ENCODE results near the gene APOBEC3A. TPM values are rescaled to one million over a fixed set of nuclear protein-coding genes. Genes with fewer than 3 reads are reported as not detected.
A peak's percentile ranks its signal among the peaks of the same experiment; 100 is the strongest.
"Not testable (repeated sequence)": the region's sequence is repeated elsewhere in the genome, so short reads cannot be mapped to it uniquely, and the experiment has no call there.

Gene APOBEC3A
- total RNA-seq, 1 donor from 2014 or later = not detected

- DNase-seq (ENCODE audit: low read depth in 2 of 2) = not testable (repeated sequence)
Measured at GRCh38 chr22:38958651-38958943, 1.2 kb downstream of the APOBEC3A start.

- DNase-seq (ENCODE audit: low read depth in 2 of 2) = no peak
Measured at GRCh38 chr22:38959590-38959989, 2.2 kb downstream of the APOBEC3A start.

GRCh38 chr22:38960673-38961072 lies 3.3 kb downstream of the APOBEC3A start:
- not testable (repeated sequence) for DNase-seq (ENCODE audit: low read depth in 2 of 2)

- not testable (repeated sequence) for DNase-seq (ENCODE audit: low read depth in 2 of 2)
Measured at GRCh38 chr22:38963291-38963738, 5.9 kb downstream of the APOBEC3A start.

- DNase-seq (ENCODE audit: low read depth in 2 of 2) = no peak
Measured at GRCh38 chr22:38963872-38964271, 6.5 kb downstream of the APOBEC3A start.

GRCh38 chr22:38964306-38964705 lies 6.9 kb downstream of the APOBEC3A start:
- DNase-seq (ENCODE audit: low read depth in 2 of 2) = no peak

GRCh38 chr22:38964989-38965388 lies 7.6 kb downstream of the APOBEC3A start:
- no peak for DNase-seq (ENCODE audit: low read depth in 2 of 2)

GRCh38 chr22:38965614-38966379 lies 8.4 kb downstream of the APOBEC3A start:
- no peak for DNase-seq (ENCODE audit: low read depth in 2 of 2)

GRCh38 chr22:38966380-38966702 lies 8.9 kb downstream of the APOBEC3A start:
- DNase-seq (ENCODE audit: low read depth in 2 of 2) = no peak

- DNase-seq (ENCODE audit: low read depth in 2 of 2) = no peak
Measured at GRCh38 chr22:38966942-38967341, 9.5 kb downstream of the APOBEC3A start.

GRCh38 chr22:38967451-38968450 lies 10.3 kb downstream of the APOBEC3A start:
- DNase-seq (ENCODE audit: low read depth in 2 of 2) = no peak

- no peak for DNase-seq (ENCODE audit: low read depth in 2 of 2)
Measured at GRCh38 chr22:38968801-38969200, 11.4 kb downstream of the APOBEC3A start.

GRCh38 chr22:38970551-38970950 lies 13.1 kb downstream of the APOBEC3A start:
- peak in 1 of 2 donors; percentile 25 for DNase-seq (ENCODE audit: low read depth in 2 of 2)

- no peak for DNase-seq (ENCODE audit: low read depth in 2 of 2)
Measured at GRCh38 chr22:38971202-38971601, 13.8 kb downstream of the APOBEC3A start.

- no peak for DNase-seq (ENCODE audit: low read depth in 2 of 2)
Measured at GRCh38 chr22:38971791-38972190, 14.4 kb downstream of the APOBEC3A start.

- no peak for DNase-seq (ENCODE audit: low read depth in 2 of 2)
Measured at GRCh38 chr22:38972558-38972957, 15.1 kb downstream of the APOBEC3A start.

- DNase-seq (ENCODE audit: low read depth in 2 of 2) = peak in 1 of 2 donors; percentile 45
Measured at GRCh38 chr22:38973289-38974169, 16.1 kb downstream of the APOBEC3A start.

GRCh38 chr22:38974170-38974825 lies 16.9 kb downstream of the APOBEC3A start:
- DNase-seq (ENCODE audit: low read depth in 2 of 2) = no peak

GRCh38 chr22:38974826-38975175 lies 17.4 kb downstream of the APOBEC3A start:
- no peak for DNase-seq (ENCODE audit: low read depth in 2 of 2)

GRCh38 chr22:38977289-38977688 lies 19.9 kb downstream of the APOBEC3A start:
- DNase-seq (ENCODE audit: low read depth in 2 of 2) = not testable (repeated sequence)

GRCh38 chr22:38980587-38980986 lies 23.2 kb downstream of the APOBEC3A start:
- not testable (repeated sequence) for DNase-seq (ENCODE audit: low read depth in 2 of 2)

Data from dermis microvascular lymphatic vessel endothelial cell (primary cell).